BLaER1 treated with 17β-estradiol and CSF1 and Interleukin-3, amounts not matched to agents 10 nM and 100 nM (cell line): Measurements from ENCODE around the gene ACOX3.
A peak's percentile ranks its signal among the peaks of the same experiment; 100 is the strongest.
"Not testable (repeated sequence)": the region's sequence is repeated elsewhere in the genome, so short reads cannot be mapped to it uniquely, and the experiment has no call there.

Experiments
- H3K27ac ChIP-seq, 11 experiments: shearing (Covaris generic); formaldehyde crosslinking; 2 replicates each; pipeline ENCODE4 v1.8.1; 2022
- H3K27me3 ChIP-seq, 11 experiments: shearing (Covaris generic); formaldehyde crosslinking; 2 replicates each; pipeline ENCODE4 v1.8.1; 2022
- H3K36me3 ChIP-seq, 11 experiments: shearing (Covaris generic); formaldehyde crosslinking; 2 replicates each; pipeline ENCODE4 v1.8.1; 2022
- H3K4me1 ChIP-seq, 10 experiments: shearing (Covaris generic); formaldehyde crosslinking; 2 replicates each; pipeline ENCODE4 v1.8.1; 2022
- H3K4me2 ChIP-seq, 11 experiments: shearing (Covaris generic); formaldehyde crosslinking; 2 replicates each; pipeline ENCODE4 v1.8.1; 2022
- H3K4me3 ChIP-seq, 10 experiments: shearing (Covaris generic); formaldehyde crosslinking; 2 replicates each; pipeline ENCODE4 v1.8.1; 2022
- H3K9ac ChIP-seq, 11 experiments: shearing (Covaris generic); formaldehyde crosslinking; 2 replicates each; pipeline ENCODE4 v1.8.1; 2022
- H3K9me3 ChIP-seq, 11 experiments: shearing (Covaris generic); formaldehyde crosslinking; replicated peaks in 1 of 11; 2 replicates each; pipeline ENCODE4 v1.8.1; 2022
- H4K20me1 ChIP-seq, 11 experiments: shearing (Covaris generic); formaldehyde crosslinking; 2 replicates each; pipeline ENCODE4 v1.8.1; 2022
- Cebpa-rat ChIP-seq, 11 experiments: shearing (Covaris generic); IDR thresholded peaks; 2 replicates each; pipeline ENCODE4 v1.8.1; 2022

ACOX3 gene

DNA sequence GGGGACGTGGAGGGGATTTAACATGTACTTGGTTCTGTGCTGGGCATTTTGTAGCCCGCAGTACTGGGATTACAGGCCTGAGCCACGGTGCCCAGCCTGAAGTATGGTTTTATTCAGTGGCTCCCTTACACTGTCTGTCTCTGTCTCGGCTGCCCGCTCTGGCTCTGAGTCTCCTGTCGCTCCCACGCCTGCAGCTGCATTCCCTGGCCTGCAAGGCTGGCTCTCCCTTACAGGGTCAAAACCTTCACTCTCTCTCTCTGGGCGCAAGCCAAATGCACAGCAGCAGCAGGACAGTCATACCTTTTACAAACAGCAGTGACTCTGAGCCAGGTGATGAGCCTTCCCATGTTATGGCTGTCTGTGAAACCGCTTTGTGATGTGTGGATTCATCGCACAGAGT lies 98.8 kb downstream of the ACOX3 start:
- H3K9me3 ChIP-seq, result peaks cover 6 to 31% (median 26%) of the 10 kb centered on the region in 11 experiments
- no peak for TF ChIP-seq Cebpa-rat (IDR thresholded peaks at IDR 0.05)
- no peak overlapping the region for H3K4me3 ChIP-seq
- H3K36me3 ChIP-seq, result no peaks in the 10 kb centered on the region
- H4K20me1 ChIP-seq, result no peaks in the 10 kb centered on the region
- H3K27ac ChIP-seq, result no peak overlapping the region
- peak overlapping the region in 2 of 11 experiments; percentile 47 to 53; a peak in 3 of 22 replicates for H3K4me2 ChIP-seq
- no peak overlapping the region for H3K9ac ChIP-seq
- peaks cover 5 to 20% (median 14%) of the 10 kb centered on the region in 11 experiments; a peak in 17 of 22 replicates for H3K27me3 ChIP-seq
- peaks cover 0 to 28% (median 13%) of the 10 kb centered on the region in 10 experiments; a peak in 15 of 20 replicates for H3K4me1 ChIP-seq

DNA sequence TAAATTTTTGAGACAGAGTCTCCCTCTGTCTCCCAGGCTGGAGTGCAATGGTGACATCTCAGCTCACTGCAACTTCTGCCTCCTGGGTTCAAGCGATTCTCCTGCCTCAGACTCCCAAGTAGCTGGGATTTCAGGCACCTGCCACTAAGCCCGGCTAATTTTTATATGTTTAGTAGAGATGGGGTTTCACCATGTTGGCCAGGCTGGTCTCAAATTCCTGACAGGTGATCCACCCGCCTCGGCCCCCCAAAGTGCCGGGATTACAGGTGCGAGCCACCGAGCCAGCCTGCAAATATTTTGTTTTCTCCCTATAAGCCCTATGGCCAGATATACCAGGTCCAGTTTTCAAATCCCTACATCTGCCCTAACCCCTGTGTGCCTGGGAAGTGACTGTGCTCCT lies 99.2 kb downstream of the ACOX3 start:
- not testable (repeated sequence) for H3K4me3 ChIP-seq, H4K20me1 ChIP-seq, H3K9ac ChIP-seq, H3K27ac ChIP-seq, H3K4me2 ChIP-seq, H3K36me3 ChIP-seq
- Histone ChIP-seq H3K4me1 (peaks cover 0 to 30% (median 13%) of the 10 kb centered on the region in 10 experiments; a peak in 15 of 20 replicates), H3K27me3 (peaks cover 5 to 20% (median 14%) of the 10 kb centered on the region in 11 experiments; a peak in 17 of 22 replicates), H3K9me3 (peaks cover 10 to 35% (median 30%) of the 10 kb centered on the region in 11 experiments)

DNA sequence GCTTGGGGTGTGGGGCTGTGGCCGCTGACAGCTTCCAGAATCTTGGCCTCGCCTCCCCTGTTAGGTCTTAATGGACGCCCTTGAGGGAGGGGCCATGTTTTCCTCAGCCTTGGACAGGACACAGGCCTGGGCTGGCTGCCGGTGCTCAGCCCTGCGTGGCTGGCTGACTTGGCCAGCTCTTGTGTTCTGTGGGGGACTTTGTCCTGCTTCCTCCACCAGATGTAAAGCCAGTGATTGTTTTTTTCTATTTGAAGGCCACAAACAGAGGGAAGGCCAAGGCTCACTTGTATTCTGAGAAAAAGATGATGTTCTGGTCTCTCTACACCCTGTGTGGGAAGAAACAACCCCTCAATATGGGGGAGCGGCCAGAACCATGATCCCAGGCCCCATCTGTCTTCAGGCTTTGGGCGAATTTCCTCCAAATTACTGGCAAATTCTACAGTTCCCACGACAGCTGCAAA lies 99.7 kb downstream of the ACOX3 start:
- Histone ChIP-seq H3K9ac (no peak overlapping the region), H3K9me3 (peaks cover 14 to 40% (median 34%) of the 10 kb centered on the region in 11 experiments), H3K27ac (no peak overlapping the region), H3K4me2 (no peak overlapping the region), H3K4me3 (no peak overlapping the region), H3K27me3 (peaks cover 5 to 20% (median 14%) of the 10 kb centered on the region in 11 experiments; a peak in 17 of 22 replicates), H4K20me1 (no peaks in the 10 kb centered on the region), H3K36me3 (no peaks in the 10 kb centered on the region; a peak in 1 of 22 replicates), H3K4me1 (peaks cover 0 to 32% (median 13%) of the 10 kb centered on the region in 10 experiments; a peak in 15 of 20 replicates)
- TF ChIP-seq Cebpa-rat (IDR thresholded peaks at IDR 0.05), result no peak

DNA sequence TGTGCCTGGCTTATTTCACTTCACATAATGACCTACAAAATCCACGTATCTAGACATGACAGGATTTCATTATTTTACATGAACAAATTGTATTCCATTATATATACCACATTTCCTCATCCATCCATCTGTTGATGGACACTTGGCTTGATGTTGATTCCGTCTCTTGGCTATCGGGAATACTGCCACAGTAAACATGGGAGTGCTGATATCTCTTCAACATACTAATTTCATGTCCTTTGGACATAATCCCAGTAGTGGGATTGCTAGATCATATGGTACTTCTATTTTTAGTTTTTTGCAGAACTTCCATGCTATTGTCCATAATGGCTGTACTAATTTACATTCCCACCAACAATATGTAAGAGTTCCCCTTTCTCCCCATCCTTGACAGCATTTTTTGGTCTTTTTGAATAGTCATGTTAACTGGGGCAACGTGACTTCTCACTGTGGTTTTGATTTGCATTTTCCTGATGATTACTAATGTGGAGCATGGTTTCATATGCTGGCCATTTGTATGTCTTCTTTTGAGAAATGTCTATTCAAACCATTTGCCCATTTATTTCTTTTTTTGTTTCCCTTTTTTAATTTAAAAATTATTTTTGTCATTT lies 102.1 kb downstream of the ACOX3 start:
- Histone ChIP-seq H3K36me3 (no peaks in the 10 kb centered on the region; a peak in 1 of 22 replicates), H4K20me1 (no peaks in the 10 kb centered on the region), H3K9ac (no peak overlapping the region), H3K27me3 (peaks cover 5 to 20% (median 14%) of the 10 kb centered on the region in 11 experiments; a peak in 16 of 22 replicates), H3K4me1 (peaks cover 0 to 32% (median 13%) of the 10 kb centered on the region in 10 experiments; a peak in 15 of 20 replicates), H3K27ac (peak overlapping the region in 1 of 11 experiments; percentile 44; a peak in 1 of 22 replicates), H3K4me2 (peak overlapping the region in 2 of 11 experiments; percentile 62 to 64; a peak in 5 of 22 replicates), H3K9me3 (peaks cover 26 to 52% (median 50%) of the 10 kb centered on the region in 11 experiments), H3K4me3 (no peak overlapping the region)
- no peak for TF ChIP-seq Cebpa-rat (IDR thresholded peaks at IDR 0.05)

DNA sequence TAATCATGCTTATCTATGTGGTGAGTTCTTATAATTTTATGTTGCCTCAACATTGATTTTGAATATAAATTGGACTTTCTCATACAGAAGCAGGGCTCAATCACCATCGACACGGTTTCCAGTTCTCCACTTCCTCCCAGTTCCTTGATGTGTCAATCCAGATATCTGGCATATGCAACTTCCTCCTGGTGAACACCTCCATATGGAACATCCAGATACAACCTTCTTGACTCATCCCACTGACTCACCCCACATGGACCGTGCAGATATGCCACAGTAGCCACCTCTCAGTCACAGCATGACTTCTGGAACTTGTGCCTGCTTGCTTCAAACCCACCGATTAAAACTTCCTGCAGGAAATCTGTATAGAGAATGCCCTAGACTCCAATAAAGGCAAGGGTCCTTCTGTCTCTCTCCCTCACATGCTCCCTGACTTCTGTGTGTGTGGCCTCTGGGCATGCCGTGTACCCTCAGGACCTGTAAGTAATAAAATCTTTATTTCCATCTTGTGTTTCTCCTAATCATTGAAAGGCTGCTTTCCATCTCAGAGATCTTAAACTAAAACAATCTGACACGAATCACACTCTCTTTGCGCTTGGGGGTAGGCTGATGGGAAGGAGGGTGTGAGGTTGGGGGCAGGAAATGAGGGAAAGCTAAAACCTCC lies 104.0 kb downstream of the ACOX3 start:
- Histone ChIP-seq H3K27me3 (peaks cover 0 to 2% (median 0%) of the 10 kb centered on the region in 11 experiments; a peak in 4 of 22 replicates), H3K4me2 (peak overlapping the region in 2 of 11 experiments; percentile 4 to 14; a peak in 3 of 22 replicates), H3K36me3 (no peaks in the 10 kb centered on the region; a peak in 1 of 22 replicates), H4K20me1 (no peaks in the 10 kb centered on the region), H3K27ac (no peak overlapping the region), H3K4me1 (peaks cover 6 to 38% (median 10%) of the 10 kb centered on the region in 10 experiments), H3K9ac (no peak overlapping the region), H3K4me3 (no peak overlapping the region; a peak in 1 of 20 replicates), H3K9me3 (peaks cover 26 to 54% (median 44%) of the 10 kb centered on the region in 11 experiments)
- TF ChIP-seq Cebpa-rat (IDR thresholded peaks at IDR 0.05), result no peak

DNA sequence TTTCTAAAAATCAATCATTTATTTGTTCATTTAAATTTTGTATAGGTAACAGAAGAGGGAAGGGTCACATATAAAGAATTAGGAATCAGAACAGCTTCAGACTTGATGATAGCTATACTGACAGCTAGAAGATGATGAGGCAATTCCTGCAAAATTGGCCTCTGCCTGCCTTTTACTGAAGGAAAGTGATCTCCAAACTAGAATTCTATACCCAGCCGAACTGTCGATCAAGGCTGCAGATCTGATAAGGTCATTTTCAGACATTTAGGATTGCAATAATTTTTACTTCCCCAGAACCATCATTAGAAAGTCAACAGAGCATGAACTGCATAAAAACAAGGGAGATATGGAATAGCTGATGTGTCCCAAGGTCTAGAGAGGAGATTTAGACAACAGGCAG lies 104.7 kb downstream of the ACOX3 start:
- no peak overlapping the region for H3K4me2 ChIP-seq
- no peak overlapping the region for H3K9ac ChIP-seq
- no peak for TF ChIP-seq Cebpa-rat (IDR thresholded peaks at IDR 0.05)
- peaks cover 26 to 52% (median 38%) of the 10 kb centered on the region in 11 experiments for H3K9me3 ChIP-seq
- peaks cover 13 to 45% (median 17%) of the 10 kb centered on the region in 10 experiments for H3K4me1 ChIP-seq
- no peak overlapping the region for H3K4me3 ChIP-seq
- H4K20me1 ChIP-seq, result no peaks in the 10 kb centered on the region
- no peaks in the 10 kb centered on the region; a peak in 1 of 22 replicates for H3K36me3 ChIP-seq
- 0 out of 22 replicates have a peak, but pooled peaks cover 0 to 7% (median 0%) of the 10 kb centered on the region in 11 experiments for H3K27me3 ChIP-seq
- H3K27ac ChIP-seq, result no peak overlapping the region

DNA sequence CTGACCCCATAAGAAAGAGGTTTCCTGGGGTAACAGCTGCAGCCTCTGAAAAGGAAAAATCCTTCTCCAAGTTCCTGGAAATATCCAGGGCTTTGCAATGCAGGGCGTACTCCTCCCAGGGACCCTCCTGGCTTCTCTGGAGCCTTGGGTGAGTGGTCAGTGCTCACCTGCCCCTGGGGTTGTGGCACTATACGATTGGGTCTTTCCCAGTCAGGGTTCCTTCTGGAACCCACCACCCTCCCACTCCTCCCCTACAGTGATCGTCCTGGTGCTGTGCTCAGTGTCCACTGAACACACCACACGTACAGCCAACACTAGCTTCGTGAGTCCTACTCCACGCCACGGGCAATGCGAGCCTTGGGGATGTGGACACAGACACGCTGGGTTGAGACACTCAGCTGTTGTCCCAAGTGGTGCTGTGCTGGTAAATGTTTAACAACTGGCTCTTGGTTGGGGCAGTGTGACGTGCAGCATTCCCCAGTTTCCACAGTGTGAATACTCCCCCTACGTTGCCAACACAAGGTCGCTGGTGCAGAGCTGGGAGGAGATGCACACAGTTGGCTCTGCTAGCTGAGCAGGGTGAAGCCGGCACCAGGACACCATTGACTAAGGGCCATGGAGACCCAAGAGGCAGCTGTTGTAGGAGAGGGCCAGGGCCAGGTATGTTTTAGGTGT lies 105.6 kb downstream of the ACOX3 start:
- peaks cover 0 to 7% (median 0%) of the 10 kb centered on the region in 11 experiments; a peak in 2 of 22 replicates for H3K27me3 ChIP-seq
- no peaks in the 10 kb centered on the region for H4K20me1 ChIP-seq
- H3K9me3 ChIP-seq, result peaks cover 26 to 48% (median 33%) of the 10 kb centered on the region in 11 experiments
- TF ChIP-seq Cebpa-rat (IDR thresholded peaks at IDR 0.05), result no peak
- no peak overlapping the region for H3K4me2 ChIP-seq
- no peak overlapping the region for H3K27ac ChIP-seq
- H3K4me3 ChIP-seq, result no peak overlapping the region
- peaks cover 22 to 54% (median 26%) of the 10 kb centered on the region in 10 experiments for H3K4me1 ChIP-seq
- no peaks in the 10 kb centered on the region; a peak in 1 of 22 replicates for H3K36me3 ChIP-seq
- no peak overlapping the region for H3K9ac ChIP-seq

DNA sequence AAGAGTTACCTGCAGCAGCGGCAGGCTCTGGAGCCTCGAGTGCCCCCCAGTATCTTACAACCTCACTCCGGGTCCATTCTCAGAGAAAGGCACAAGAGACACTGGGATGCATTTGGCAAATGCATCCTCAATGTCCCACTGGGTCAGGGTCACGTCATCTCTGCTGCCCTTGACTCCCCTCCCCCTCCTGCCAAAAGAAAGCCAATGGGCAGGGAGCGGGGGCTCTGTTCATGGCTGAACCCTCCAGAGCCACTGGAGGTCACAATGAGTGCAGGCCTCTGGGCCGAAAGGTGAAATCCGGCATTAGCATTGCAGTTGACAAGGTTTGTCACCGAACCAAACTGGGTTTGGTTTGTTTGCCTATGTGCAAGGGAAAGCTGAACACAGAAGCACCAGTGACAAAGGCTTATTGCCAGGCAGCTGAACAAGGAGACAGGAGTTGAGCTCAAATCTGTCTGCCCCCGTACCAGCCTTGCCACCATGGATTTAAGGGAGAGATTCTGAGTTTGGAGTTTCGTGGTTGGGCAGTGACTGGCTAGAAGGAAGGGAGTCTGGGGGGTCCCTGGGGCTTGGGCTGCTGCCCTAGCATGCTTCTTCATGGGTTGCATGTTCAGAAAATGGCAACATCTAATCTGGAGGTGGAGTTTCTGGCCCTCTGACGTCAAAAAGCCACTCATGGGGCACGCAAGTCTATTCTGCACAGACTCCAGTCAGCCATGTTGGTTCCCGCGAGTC lies 106.6 kb downstream of the ACOX3 start:
- no peak overlapping the region for H3K4me2 ChIP-seq
- H3K9ac ChIP-seq, result no peak overlapping the region
- H3K27ac ChIP-seq, result no peak overlapping the region
- no peaks in the 10 kb centered on the region for H4K20me1 ChIP-seq
- H3K36me3 ChIP-seq, result no peaks in the 10 kb centered on the region; a peak in 1 of 22 replicates
- H3K4me1 ChIP-seq, result peaks cover 32 to 52% (median 36%) of the 10 kb centered on the region in 10 experiments
- H3K27me3 ChIP-seq, result peaks cover 0 to 9% (median 0%) of the 10 kb centered on the region in 11 experiments; a peak in 2 of 22 replicates
- no peak overlapping the region for H3K4me3 ChIP-seq
- peaks cover 26 to 43% (median 33%) of the 10 kb centered on the region in 11 experiments for H3K9me3 ChIP-seq
- no peak for TF ChIP-seq Cebpa-rat (IDR thresholded peaks at IDR 0.05)
